Urinary bladder (tissue), 4 donors: ENCODE results near the gene ADGRV1. TPM values are rescaled to one million over a fixed set of nuclear protein-coding genes. Genes with fewer than 3 reads are reported as not detected.
"Not testable (repeated sequence)": the region's sequence is repeated elsewhere in the genome, so short reads cannot be mapped to it uniquely, and the experiment has no call there.

Experiments
- DNase-seq: peaks from one replicate; pipeline ENCODE4 v3.0.0-alpha.2; 2015; ENCODE audit errors: extremely low spot score
- H3K27ac ChIP-seq: one replicate; pipeline ENCODE4 v1.5.1; 2013; ENCODE audit warnings: low read depth, mild to moderate bottlenecking, moderate library complexity
- H3K36me3 ChIP-seq: one replicate; pipeline ENCODE4 v1.6.1; 2013; ENCODE audit warnings: mild to moderate bottlenecking, moderate library complexity; ENCODE audit not compliant: insufficient read depth
- H3K4me1 ChIP-seq: one replicate; pipeline ENCODE4 v1.6.1; 2013; ENCODE audit warnings: mild to moderate bottlenecking, moderate library complexity; ENCODE audit not compliant: insufficient read depth
- H3K4me3 ChIP-seq: one replicate; pipeline ENCODE4 v1.5.1; 2013; ENCODE audit warnings: low read depth, low read length
- WGBS: extraction: QIAGEN DNeasy Blood & Tissue Kit; methylation state at CpG from one replicate; pipeline ENCODE4 v1.1.7; 2013; 5-methylcytosine and 5-hydroxymethylcytosine counted together
- polyA plus RNA-seq: library from polyadenylated mRNA; stranded (reverse); fragments of 200-250 nt; gene quantifications from one replicate; pipeline ENCODE4 v1.2.3, GENCODE V29; 2013
- total RNA-seq: library from RNA; depleted of rRNA; stranded (reverse); fragments of >200 nt; gene quantifications from one replicate; pipeline ENCODE4 v1.2.3, GENCODE V29; 2014
- donor health status: healthy with polysubstance abuse.
- donor health status: healthy.

ADGRV1 gene
- total and polyA plus RNA-seq, 2 donors: 4.0 to 6.6 TPM

GRCh38 chr5:90560771-90561170 lies 2.2 kb downstream of the ADGRV1 start:
- WGBS: 64% methylated on average over 2 of the region's 2 CpGs
- Histone ChIP-seq H3K27ac (no peak overlapping the region), H3K4me1 (no peaks in the 10 kb centered on the region), H3K4me3 (no peak overlapping the region), H3K36me3 (no peaks in the 10 kb centered on the region)
- DNase-seq: no peak

- no peaks in the 10 kb centered on the region for H3K4me1 ChIP-seq
- no peaks in the 10 kb centered on the region for H3K36me3 ChIP-seq
- WGBS: 40% methylated on average over 1 of the region's 1 CpG
- DNase-seq: no peak
- no peak overlapping the region for H3K27ac ChIP-seq
- no peak overlapping the region for H3K4me3 ChIP-seq
Measured at GRCh38 chr5:90561766-90562165, 3.2 kb downstream of the ADGRV1 start.

- no peaks in the 10 kb centered on the region for H3K4me1 ChIP-seq
- H3K4me3 ChIP-seq: no peak overlapping the region
- H3K36me3 ChIP-seq: no peaks in the 10 kb centered on the region
- no peak overlapping the region for H3K27ac ChIP-seq
- no peak for DNase-seq
- WGBS: 58% methylated on average over 5 of the region's 5 CpGs
Measured at GRCh38 chr5:90562341-90562740, 3.7 kb downstream of the ADGRV1 start.

GRCh38 chr5:90563108-90563507 lies 4.5 kb downstream of the ADGRV1 start:
- H3K27ac ChIP-seq: no peak overlapping the region
- no peak for DNase-seq
- H3K36me3 ChIP-seq: no peaks in the 10 kb centered on the region
- H3K4me3 ChIP-seq: no peak overlapping the region
- H3K4me1 ChIP-seq: no peaks in the 10 kb centered on the region
- WGBS: 28% methylated on average over 1 of the region's 1 CpG

- no peak overlapping the region for H3K4me3 ChIP-seq
- DNase-seq: no peak
- no peaks in the 10 kb centered on the region for H3K36me3 ChIP-seq
- H3K27ac ChIP-seq: no peak overlapping the region
- WGBS: 92% methylated on average over 3 of the region's 3 CpGs
- H3K4me1 ChIP-seq: no peaks in the 10 kb centered on the region
Measured at GRCh38 chr5:90565491-90565890, 6.9 kb downstream of the ADGRV1 start.

GRCh38 chr5:90569084-90569483 lies 10.5 kb downstream of the ADGRV1 start:
- no peaks in the 10 kb centered on the region for H3K4me1 ChIP-seq
- WGBS: 81% methylated on average over 1 of the region's 1 CpG
- no peak overlapping the region for H3K4me3 ChIP-seq
- no peaks in the 10 kb centered on the region for H3K36me3 ChIP-seq
- DNase-seq: no peak
- H3K27ac ChIP-seq: no peak overlapping the region

- no peak overlapping the region for H3K27ac ChIP-seq
- H3K4me1 ChIP-seq: no peaks in the 10 kb centered on the region
- DNase-seq: no peak
- H3K4me3 ChIP-seq: no peak overlapping the region
- no peaks in the 10 kb centered on the region for H3K36me3 ChIP-seq
- 72% methylated on average over 2 of the region's 2 CpGs for WGBS
Measured at GRCh38 chr5:90570034-90570433, 11.4 kb downstream of the ADGRV1 start.

- no peak overlapping the region for H3K27ac ChIP-seq
- H3K36me3 ChIP-seq: no peaks in the 10 kb centered on the region
- no peak overlapping the region for H3K4me3 ChIP-seq
- 80% methylated on average over 1 of the region's 1 CpG for WGBS
- H3K4me1 ChIP-seq: no peaks in the 10 kb centered on the region
- no peak for DNase-seq
Measured at GRCh38 chr5:90571147-90571773, 12.7 kb downstream of the ADGRV1 start.

- Histone ChIP-seq H3K27ac (no peak overlapping the region), H3K4me1 (no peaks in the 10 kb centered on the region), H3K4me3 (no peak overlapping the region), H3K36me3 (no peaks in the 10 kb centered on the region)
- DNase-seq: no peak
- WGBS: 88% methylated on average over 5 of the region's 5 CpGs
Measured at GRCh38 chr5:90575712-90576111, 17.1 kb downstream of the ADGRV1 start.

GRCh38 chr5:90576566-90576965 lies 18.0 kb downstream of the ADGRV1 start:
- not testable (repeated sequence) for H3K36me3 ChIP-seq, H3K27ac ChIP-seq, H3K4me3 ChIP-seq, DNase-seq, H3K4me1 ChIP-seq
- WGBS: 83% methylated on average over 3 of the region's 3 CpGs

GRCh38 chr5:90579905-90580304 lies 21.3 kb downstream of the ADGRV1 start:
- WGBS: 83% methylated on average over 2 of the region's 2 CpGs
- H3K36me3 ChIP-seq, H3K4me1 ChIP-seq, DNase-seq, H3K4me3 ChIP-seq, H3K27ac ChIP-seq: not testable (repeated sequence)

- Histone ChIP-seq H3K4me1 (no peaks in the 10 kb centered on the region), H3K27ac (no peak overlapping the region), H3K36me3 (no peaks in the 10 kb centered on the region), H3K4me3 (no peak overlapping the region)
- 77% methylated on average over 2 of the region's 2 CpGs for WGBS
- no peak for DNase-seq
Measured at GRCh38 chr5:90581956-90582355, 23.4 kb downstream of the ADGRV1 start.

GRCh38 chr5:90585337-90585986 lies 26.9 kb downstream of the ADGRV1 start:
- no peaks in the 10 kb centered on the region for H3K4me1 ChIP-seq
- 75% methylated on average over 7 of the region's 7 CpGs for WGBS
- no peaks in the 10 kb centered on the region for H3K36me3 ChIP-seq
- no peak for DNase-seq
- H3K4me3 ChIP-seq: no peak overlapping the region
- no peak overlapping the region for H3K27ac ChIP-seq

GRCh38 chr5:90586469-90586868 lies 27.9 kb downstream of the ADGRV1 start:
- Histone ChIP-seq H3K4me1 (no peaks in the 10 kb centered on the region), H3K36me3 (no peaks in the 10 kb centered on the region), H3K27ac (no peak overlapping the region), H3K4me3 (no peak overlapping the region)
- 79% methylated on average over 2 of the region's 2 CpGs for WGBS
- DNase-seq: no peak
